B cell (primary cell): ENCODE data around the gene FAM107B.

Experiments used
- EZH2 ChIP-seq: IDR thresholded peaks from 2 replicates; pipeline ENCODE4 v1.6.1; 2012; ENCODE audit warnings: borderline replicate concordance, low read depth, mild to moderate bottlenecking, moderate library complexity, low read length; ENCODE audit not compliant: insufficient read depth, poor library complexity, severe bottlenecking
- TF ChIP-seq, protein P1 (sequence below): fragments of 200-600 bp; IDR thresholded peaks from one replicate; pipeline ENCODE4 v1.8.0; 2022; ENCODE audit warnings: antibody characterized with exemption, mild to moderate bottlenecking

DNA sequence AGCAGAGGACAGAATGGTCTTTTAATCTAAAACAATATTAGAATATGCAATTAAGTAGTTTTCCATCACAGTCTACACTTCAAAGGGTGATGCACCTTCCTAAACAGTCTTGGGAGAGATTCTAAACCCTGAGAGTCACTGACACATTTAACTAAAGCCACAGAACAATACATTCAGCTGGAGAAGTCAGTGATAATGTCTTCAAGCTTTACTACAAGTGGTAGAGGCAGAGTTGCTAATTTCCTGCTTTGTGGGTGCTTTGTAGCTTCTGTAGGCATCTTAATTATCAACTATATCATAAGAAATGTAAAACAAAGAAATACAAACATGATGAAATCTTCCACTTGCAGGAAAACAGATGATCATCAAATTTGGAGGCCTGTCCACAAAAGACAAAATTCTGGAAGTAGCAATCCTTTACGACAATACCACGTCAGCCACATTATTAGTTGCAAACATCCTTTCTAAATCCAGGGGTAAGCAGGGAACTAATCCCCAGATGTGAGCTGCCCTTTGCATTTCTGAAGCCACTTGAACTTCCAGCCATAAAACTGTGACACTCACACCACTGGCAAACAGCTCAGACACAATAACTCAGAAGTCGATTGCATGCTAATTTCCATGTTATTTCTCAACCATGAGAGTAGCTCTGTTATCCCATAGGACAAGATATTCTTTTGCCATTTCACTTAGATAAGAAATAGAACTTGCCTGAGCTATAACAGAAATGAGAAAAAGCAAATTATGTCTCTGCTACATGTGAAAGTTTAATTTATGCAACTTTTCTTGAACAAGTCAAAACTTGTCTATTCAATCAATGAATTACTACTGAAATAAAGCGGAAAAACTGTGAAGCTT lies 212.2 kb downstream of the FAM107B start:
- TF ChIP-seq, protein P1, sequence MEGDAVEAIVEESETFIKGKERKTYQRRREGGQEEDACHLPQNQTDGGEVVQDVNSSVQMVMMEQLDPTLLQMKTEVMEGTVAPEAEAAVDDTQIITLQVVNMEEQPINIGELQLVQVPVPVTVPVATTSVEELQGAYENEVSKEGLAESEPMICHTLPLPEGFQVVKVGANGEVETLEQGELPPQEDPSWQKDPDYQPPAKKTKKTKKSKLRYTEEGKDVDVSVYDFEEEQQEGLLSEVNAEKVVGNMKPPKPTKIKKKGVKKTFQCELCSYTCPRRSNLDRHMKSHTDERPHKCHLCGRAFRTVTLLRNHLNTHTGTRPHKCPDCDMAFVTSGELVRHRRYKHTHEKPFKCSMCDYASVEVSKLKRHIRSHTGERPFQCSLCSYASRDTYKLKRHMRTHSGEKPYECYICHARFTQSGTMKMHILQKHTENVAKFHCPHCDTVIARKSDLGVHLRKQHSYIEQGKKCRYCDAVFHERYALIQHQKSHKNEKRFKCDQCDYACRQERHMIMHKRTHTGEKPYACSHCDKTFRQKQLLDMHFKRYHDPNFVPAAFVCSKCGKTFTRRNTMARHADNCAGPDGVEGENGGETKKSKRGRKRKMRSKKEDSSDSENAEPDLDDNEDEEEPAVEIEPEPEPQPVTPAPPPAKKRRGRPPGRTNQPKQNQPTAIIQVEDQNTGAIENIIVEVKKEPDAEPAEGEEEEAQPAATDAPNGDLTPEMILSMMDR = no peak
- TF ChIP-seq EZH2 = no peak
